AG09319 (cell line): ENCODE results near the gene MINDY4.

Experiments
- DNase-seq: peaks from one replicate; pipeline ENCODE4 v3.0.0-alpha.2; 2010; ENCODE audit warnings: low read depth; ENCODE audit errors: extremely low read depth
- CTCF ChIP-seq: IDR thresholded peaks from 2 replicates; pipeline ENCODE4 v1.5.1; 2011; ENCODE audit warnings: low read depth, mild to moderate bottlenecking, inconsistent platforms, low read length, moderate library complexity

The MINDY4 gene

GRCh38 chr7:30910411-30911073, 139.3 kb downstream of the MINDY4 start:
- DNase-seq = no peak
- no peak for TF ChIP-seq CTCF

- TF ChIP-seq CTCF = no peak
- DNase-seq = no peak
Observed at GRCh38 chr7:30911133-30911532, 139.9 kb downstream of the MINDY4 start.

GRCh38 chr7:30911561-30911969, 140.3 kb downstream of the MINDY4 start, which contains the start of gene AQP1:
Gene AQP1, plus strand, starts transcription at chr7:30911853. Its CDS starts 57 bp downstream, at chr7:30911910.
- no peak; the same call in 1 of the 2 replicates for TF ChIP-seq CTCF
- no peak for DNase-seq

GRCh38 chr7:30912021-30912730, 141.0 kb downstream of the MINDY4 start:
- no peak for TF ChIP-seq CTCF
- no peak for DNase-seq

GRCh38 chr7:30912731-30912985, 141.4 kb downstream of the MINDY4 start:
- TF ChIP-seq CTCF = no peak
- DNase-seq = no peak

- no peak for DNase-seq
- TF ChIP-seq CTCF = no peak
Observed at GRCh38 chr7:30912986-30913811, 142.0 kb downstream of the MINDY4 start.

GRCh38 chr7:30913821-30914515, 142.8 kb downstream of the MINDY4 start:
- no peak for DNase-seq
- no peak for TF ChIP-seq CTCF
